B cell (primary cell): ENCODE results near the gene FKBP9.

Experiments
- CTCF ChIP-seq: fragments of 200-600 bp; IDR thresholded peaks from one replicate; pipeline ENCODE4 v1.8.0; 2022; ENCODE audit warnings: antibody characterized with exemption, mild to moderate bottlenecking
- EZH2 ChIP-seq: IDR thresholded peaks from 2 replicates; pipeline ENCODE4 v1.6.1; 2012; ENCODE audit warnings: borderline replicate concordance, low read depth, mild to moderate bottlenecking, moderate library complexity, low read length; ENCODE audit not compliant: insufficient read depth, poor library complexity, severe bottlenecking

DNA sequence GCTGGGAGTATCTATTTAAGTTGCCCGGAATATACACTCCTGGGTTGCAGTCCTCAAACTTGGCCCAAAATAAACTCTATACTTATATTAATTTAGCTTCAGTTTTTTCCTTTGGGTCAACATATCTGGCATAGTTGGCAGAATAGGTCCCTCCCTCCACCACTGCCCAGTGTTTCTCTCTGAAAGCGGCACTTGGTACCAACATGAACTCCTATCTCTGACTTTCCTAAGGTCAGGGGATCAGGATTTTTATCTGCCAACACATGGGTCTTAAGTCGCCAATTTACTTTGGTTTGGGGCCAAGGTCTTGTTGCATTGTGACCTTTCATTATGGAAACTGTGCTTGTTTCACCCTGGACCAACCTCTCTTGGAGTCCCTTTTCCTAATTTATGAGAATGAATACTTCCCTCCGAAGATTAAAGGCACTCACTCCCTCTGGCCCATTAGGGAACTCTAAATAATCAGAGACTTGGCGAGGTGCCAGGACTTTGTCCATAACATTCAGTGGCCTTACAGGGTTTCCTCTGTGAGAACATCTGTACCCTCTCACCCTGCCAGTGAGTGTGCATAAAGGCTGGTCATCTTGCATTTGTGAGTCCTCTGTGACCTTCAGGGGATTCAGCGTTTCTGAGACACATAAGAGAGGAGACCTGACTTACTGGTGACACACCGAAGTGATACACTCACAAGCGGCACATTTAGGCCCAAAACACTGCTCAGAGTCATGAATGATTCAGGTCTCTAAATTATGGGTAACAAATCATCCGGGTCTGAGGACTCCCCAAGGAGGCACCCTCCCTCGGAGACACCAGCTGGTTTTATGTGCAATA lies 19.7 kb upstream of the FKBP9 start:
- TF ChIP-seq CTCF (no peak), EZH2 (no peak)
